K562 (cell line): ENCODE results near the gene TRAF3. TPM values are rescaled to one million over a fixed set of nuclear protein-coding genes. Genes with fewer than 3 reads are reported as not detected.

Source experiments
- ATAC-seq: fragments of 200-7000 bp; cut with Tn5 transposase; 3 replicates; pipeline ENCODE4 v1.9.1; 2020; ENCODE audit warnings: moderate library complexity
- BruUV-seq: library from RNA; stranded (reverse); fragments of 400-500 nt; replicated peaks from 2 replicates; lab custom pipeline; 2021; lab: Mats Ljungman, UMichigan
- CTCF ChIA-PET: fragments of 300-600 bp; formaldehyde crosslinking; extraction: SDS; loops from one replicate; lab custom pipeline; 2021; ENCODE audit warnings: low intra/inter-chr PET ratio; lab: Yijun Ruan, JAX
- POLR2A ChIA-PET: fragments of 300-600, 350-650 bp; sonication (Branson Sonifier 250); formaldehyde crosslinking; extraction: SDS; loops from one replicate; lab custom pipeline; 2021; ENCODE audit warnings: antibody characterized with exemption, inconsistent platforms; lab: Yijun Ruan, JAX
- DNase-seq, 4 experiments: peaks; one replicate each; pipeline versions ENCODE4 v3.0.0 to v3.0.0-alpha.2; 2011 to 2018; ENCODE audit warnings: low spot score in 3 of 4, mixed read lengths in 3 of 4; ENCODE audit errors: extremely low read depth in 1 of 4
- FAIRE-seq: peaks from 2 replicates; lab custom pipeline; 2011; peaks lifted over from hg19 to GRCh38; lab: Jason Lieb, UNC
- H2AFZ ChIP-seq: 2 replicates; pipeline ENCODE4 v1.6.0; 2011; ENCODE audit warnings: low read depth, low read length, control low read depth, inconsistent platforms
- H3K27ac ChIP-seq: fragments of 200-600 bp; 3 replicates; pipeline ENCODE4 v1.8.0; 2011; ENCODE audit warnings: low read depth, mild to moderate bottlenecking, control low read depth, inconsistent platforms, low read length, moderate library complexity, mixed read lengths; ENCODE audit errors: extremely low read depth
- H3K27me3 ChIP-seq, 2 experiments: fragments of 300-600 bp in 1 of 2; 2 replicates in 1 of 2; 3 replicates in 1 of 2; pipeline versions ENCODE4 v1.6.0 to v1.8.0; 2011; ENCODE audit warnings: inconsistent platforms in 2 of 2, low read length in 2 of 2, mild to moderate bottlenecking in 1 of 2, mixed read lengths in 1 of 2, moderate library complexity in 1 of 2; ENCODE audit not compliant: control insufficient read depth in 2 of 2, insufficient read depth in 2 of 2
- H3K36me3 ChIP-seq: fragments of 300-600 bp; 3 replicates; pipeline ENCODE4 v1.8.0; 2011; ENCODE audit warnings: mild to moderate bottlenecking, low read length, inconsistent platforms; ENCODE audit not compliant: control insufficient read depth, insufficient read depth
- H3K4me1 ChIP-seq, 2 experiments: fragments of 200-600 bp in 1 of 2; replicated peaks in 1 of 2; 2 replicates in 1 of 2; 3 replicates in 1 of 2; pipeline versions ENCODE4 v1.5.1 to v1.8.0; 2011; ENCODE audit warnings: inconsistent platforms in 2 of 2, low read length in 2 of 2, mild to moderate bottlenecking in 1 of 2, mixed read lengths in 1 of 2, moderate library complexity in 1 of 2; ENCODE audit not compliant: control insufficient read depth in 2 of 2, insufficient read depth in 2 of 2
- H3K4me2 ChIP-seq: 2 replicates; pipeline ENCODE4 v1.6.1; 2011; ENCODE audit warnings: low read length, control low read depth, inconsistent platforms, mixed read lengths; ENCODE audit not compliant: insufficient read depth
- H3K4me3 ChIP-seq: fragments of 200-600 bp; sonication (generic), shearing (Covaris generic); 2 replicates; pipeline ENCODE4 v1.5.1; 2016; ENCODE audit warnings: control low read depth, inconsistent platforms
- H3K79me2 ChIP-seq: fragments of 200-600 bp; 3 replicates; pipeline ENCODE4 v1.8.0; 2011; ENCODE audit warnings: low read length, inconsistent platforms; ENCODE audit not compliant: control insufficient read depth, insufficient read depth
- H3K9ac ChIP-seq, 2 experiments: 2 replicates each; pipeline versions ENCODE4 v1.6.0 to v1.6.1; 2011; ENCODE audit warnings: low read depth in 2 of 2, low read length in 2 of 2, control low read depth in 1 of 2, inconsistent platforms in 1 of 2, mild to moderate bottlenecking in 1 of 2, mixed read lengths in 1 of 2; ENCODE audit not compliant: insufficient read depth in 1 of 2
- H3K9me1 ChIP-seq: one replicate; pipeline ENCODE4 v1.6.0; 2011; ENCODE audit warnings: inconsistent platforms, mild to moderate bottlenecking, low read length, moderate library complexity; ENCODE audit not compliant: control insufficient read depth, insufficient read depth
- H3K9me3 ChIP-seq: replicated peaks from 2 replicates; pipeline ENCODE4 v1.5.1; 2011; ENCODE audit warnings: low read depth, low read length, inconsistent platforms; ENCODE audit not compliant: control insufficient read depth, insufficient read depth
- H4K20me1 ChIP-seq: replicated peaks from 2 replicates; pipeline ENCODE4 v1.6.1; 2011; ENCODE audit warnings: low read length, inconsistent platforms, mixed read lengths; ENCODE audit not compliant: control insufficient read depth, insufficient read depth
- CBFB ChIP-seq: sonication (generic); formaldehyde crosslinking; IDR thresholded peaks from 2 replicates; pipeline ENCODE4 v1.4.0; 2020; ENCODE audit warnings: mild to moderate bottlenecking, missing genetic modification reagents
- MEIS2 ChIP-seq: fragments of 450-650 bp; IDR thresholded peaks from 2 replicates; pipeline ENCODE4 v1.6.1; 2014; ENCODE audit warnings: mild to moderate bottlenecking; ENCODE audit not compliant: partially characterized antibody
- STAG1 ChIP-seq: sonication (generic); formaldehyde crosslinking; IDR thresholded peaks from 2 replicates; pipeline ENCODE4 v1.5.0; 2020; ENCODE audit warnings: missing genetic modification reagents, borderline replicate concordance
- ZBTB8A ChIP-seq: fragments of 450-650 bp; IDR thresholded peaks from 2 replicates; pipeline ENCODE4 v1.6.1; 2018; ENCODE audit warnings: mild to moderate bottlenecking, moderate library complexity; ENCODE audit not compliant: partially characterized antibody
- WGBS: fragments of 100-300 bp; shearing (Covaris generic); methylation state at CpG from one replicate; pipeline ENCODE4 v1.1.6; 2016; ENCODE audit warnings: low coverage, mixed read lengths; ENCODE audit not compliant: insufficient coverage; ENCODE audit errors: missing lambda C conversion rate; 5-methylcytosine and 5-hydroxymethylcytosine counted together
- in situ Hi-C: fragments of 300-500 bp; cut with MboI; formaldehyde crosslinking; loops from 4 replicates; pipeline ENCODE4 v1.15.0; 2018; ENCODE audit warnings: inconsistent platforms, mixed read lengths
- intact Hi-C: fragments of 100-400 bp; cut with micrococcal nuclease; formaldehyde crosslinking; loops from 2 replicates; pipeline ENCODE4 v1.14.2; 2022
- polyA plus RNA-seq, 8 experiments: library from polyadenylated mRNA; depleted of rRNA in 4 of 8; stranded (reverse) in 5 of 8; unstranded in 3 of 8; fragments of >200 nt; fragmentation: Nextera tagmentation in 2 of 8; fragmentation: Illumina TruSeq in 1 of 8; extraction: Ambion mirVana in 2 of 8; extraction: Trizol in 1 of 8; gene quantifications; 2 replicates each; pipeline versions ENCODE4 v1.2.1 to v1.2.3, GENCODE V29; 2011 to 2014; ENCODE audit warnings: inconsistent platforms in 1 of 8, missing spikeins in 1 of 8
- total RNA-seq, 7 experiments: library from RNA; depleted of rRNA in 6 of 7; stranded (reverse); fragments of >200 nt in 6 of 7; fragmentation: Illumina TruSeq in 2 of 7; extraction: Trizol in 2 of 7; gene quantifications; 2 replicates each; pipeline versions ENCODE4 v1.2.1 to v1.2.3, GENCODE V29; 2011 to 2021; ENCODE audit warnings: low replicate concordance in 1 of 7

Gene TRAF3
- total and polyA plus RNA-seq, 9 of the 15 experiments (the other 6 are each of a cell fraction or from before 2014, with no cell fraction given): 0.52 to 21.3 (median 9.9) TPM

- H3K9ac ChIP-seq: no peak overlapping the region
- intact Hi-C loops: no loop called here
- H3K27me3 ChIP-seq: no peaks in the 10 kb centered on the region
- no TSS peak for BruUV-seq
- no peak overlapping the region for H2AFZ ChIP-seq
- H3K9me3 ChIP-seq: no peaks in the 10 kb centered on the region
- 41% methylated on average over 3 of the region's 3 CpGs for WGBS
- ATAC-seq (no peak), FAIRE-seq (no peak), DNase-seq (no peak)
- POLR2A ChIA-PET: interaction anchor here (2.0 kb wide), 1 partner anchor 13 kb away, joined by 4 read pairs; no protein-coding TSS in a partner anchor
- in situ Hi-C loops: no loop called here
- H3K9me1 ChIP-seq: no peaks in the 10 kb centered on the region
- CTCF ChIA-PET: no interaction called here
- peaks cover 9 to 20% of the 10 kb centered on the region in 2 experiments; a peak in 3 of 5 replicates for H3K4me1 ChIP-seq
- no peak for TF ChIP-seq CBFB (CRISPR knock-in tag)
- TF ChIP-seq ZBTB8A: no peak
- H3K79me2 ChIP-seq: peaks cover 37% of the 10 kb centered on the region
- no peak overlapping the region for H3K27ac ChIP-seq
- H3K36me3 ChIP-seq: no peaks in the 10 kb centered on the region; the same call in 2 of the 3 replicates
- no peak overlapping the region for H3K4me3 ChIP-seq
- no peak overlapping the region for H3K4me2 ChIP-seq
- no peaks in the 10 kb centered on the region for H4K20me1 ChIP-seq
Observed at GRCh38 chr14:102809870-102810269, 32.6 kb downstream of the TRAF3 start.

GRCh38 chr14:102810523-102810922, 33.3 kb downstream of the TRAF3 start:
- BruUV-seq: no TSS peak
- Histone ChIP-seq H3K36me3 (no peaks in the 10 kb centered on the region; the same call in 2 of the 3 replicates), H3K9me3 (no peaks in the 10 kb centered on the region), H4K20me1 (no peaks in the 10 kb centered on the region), H3K27ac (no peak overlapping the region), H3K9ac (no peak overlapping the region), H2AFZ (no peak overlapping the region), H3K4me1 (peaks cover 7 to 18% of the 10 kb centered on the region in 2 experiments; a peak in 3 of 5 replicates), H3K4me3 (no peak overlapping the region), H3K4me2 (no peak overlapping the region), H3K27me3 (no peaks in the 10 kb centered on the region), H3K79me2 (peaks cover 37% of the 10 kb centered on the region), H3K9me1 (no peaks in the 10 kb centered on the region)
- WGBS: 38% methylated on average over 3 of the region's 3 CpGs
- CTCF ChIA-PET: no interaction called here
- no peak for DNase-seq
- intact Hi-C loops: no loop called here
- FAIRE-seq: no peak
- no peak for TF ChIP-seq MEIS2
- no peak for TF ChIP-seq STAG1 (CRISPR knock-in tag)
- ATAC-seq: no peak
- in situ Hi-C loops: no loop called here
- POLR2A ChIA-PET: interaction anchor here (2.0 kb wide), 1 partner anchor 12 kb away, joined by 4 read pairs; no protein-coding TSS in a partner anchor
